SK-N-MC (cell line): ENCODE results near the gene FILIP1L.

Experiments
- EZH2 ChIP-seq: fragments of 200-600 bp; sonication (generic); IDR thresholded peaks from one replicate; pipeline ENCODE4 v1.6.1; 2017; ENCODE audit warnings: antibody characterized with exemption
- POLR2AphosphoS5 ChIP-seq: IDR thresholded peaks from 2 replicates; pipeline ENCODE4 v1.6.1; 2012; ENCODE audit warnings: mild to moderate bottlenecking, low read depth, low read length, borderline replicate concordance

DNA sequence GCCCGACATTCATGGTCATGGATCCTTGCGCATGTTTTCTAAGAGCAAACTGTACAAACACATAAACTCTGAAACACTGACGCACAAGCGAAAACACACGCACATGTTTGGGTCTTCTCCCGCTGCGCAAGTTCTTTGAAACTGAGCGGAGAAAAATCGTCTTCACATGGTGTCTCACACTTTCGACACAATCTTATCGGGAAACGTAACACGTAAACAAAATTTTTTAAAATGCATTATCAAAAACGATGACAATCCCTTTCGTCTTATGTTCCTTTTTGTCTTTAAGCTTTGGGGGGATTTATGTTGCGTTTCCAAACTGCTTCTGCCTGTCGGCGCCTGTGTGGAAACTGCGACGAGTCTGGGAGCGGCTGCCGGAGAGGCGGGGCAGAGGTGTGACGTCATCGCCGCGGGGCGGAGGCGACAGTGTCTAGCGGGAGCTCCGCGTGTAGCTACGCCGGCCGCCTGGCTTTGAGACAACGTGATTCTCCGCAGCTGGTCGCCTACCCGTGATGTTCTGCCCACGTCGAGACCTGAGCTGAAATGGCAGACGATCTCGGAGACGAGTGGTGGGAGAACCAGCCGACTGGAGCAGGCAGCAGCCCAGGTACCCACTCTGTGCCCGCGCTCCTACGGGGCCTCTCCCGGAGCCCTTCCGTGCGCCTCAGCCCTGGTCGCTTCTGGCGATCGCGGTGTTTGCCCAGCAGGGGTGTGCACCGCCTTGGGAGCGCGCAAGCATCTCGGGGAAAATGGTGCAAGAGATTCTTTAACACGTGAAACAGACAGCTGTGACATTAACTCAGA, 296.7 kb downstream of the FILIP1L start, which contains the start of gene CMSS1:
- peak; percentile 77 for TF ChIP-seq POLR2AphosphoS5
- no peak for TF ChIP-seq EZH2
